Suprapubic skin (tissue), 4 donors: ENCODE results near the gene ALCAM. TPM values are rescaled to one million over a fixed set of nuclear protein-coding genes. Genes with fewer than 3 reads are reported as not detected.
"Not testable (repeated sequence)": the region's sequence is repeated elsewhere in the genome, so short reads cannot be mapped to it uniquely, and the experiment has no call there.

Source experiments
- DNase-seq, 2 donors: peaks; one replicate each; pipeline ENCODE4 v3.0.0-alpha.2; 2019; ENCODE audit warnings: low spot score in 2 of 2
- H3K27ac ChIP-seq: fragments of 200-600 bp; sonication (generic); one replicate; pipeline ENCODE4 v1.5.1; 2019
- H3K27me3 ChIP-seq: fragments of 200-600 bp; sonication (generic); one replicate; pipeline ENCODE4 v1.5.1; 2019
- H3K36me3 ChIP-seq: fragments of 200-600 bp; sonication (generic); one replicate; pipeline ENCODE4 v1.5.1; 2019
- H3K4me1 ChIP-seq: fragments of 200-600 bp; sonication (generic); one replicate; pipeline ENCODE4 v1.5.1; 2019
- H3K4me3 ChIP-seq: fragments of 200-600 bp; sonication (generic); one replicate; pipeline ENCODE4 v1.5.1; 2019; ENCODE audit warnings: mild to moderate bottlenecking
- H3K9me3 ChIP-seq: fragments of 200-600 bp; sonication (generic); one replicate; pipeline ENCODE4 v1.5.1; 2019
- EP300 ChIP-seq: sonication (generic); formaldehyde crosslinking; IDR thresholded peaks from one replicate; pipeline ENCODE4 v1.6.1; 2017; ENCODE audit warnings: antibody characterized with exemption
- POLR2A ChIP-seq, 2 donors: fragments of 450-650 bp; IDR thresholded peaks; one replicate each; pipeline ENCODE4 v1.6.1; 2017; ENCODE audit warnings: antibody characterized with exemption in 2 of 2, mild to moderate bottlenecking in 2 of 2, moderate library complexity in 2 of 2
- POLR2AphosphoS5 ChIP-seq, 3 donors: sonication (generic); formaldehyde crosslinking; IDR thresholded peaks; one replicate each; pipeline ENCODE4 v1.6.1; 2017; ENCODE audit warnings: antibody characterized with exemption in 3 of 3
- WGBS: methylation state at CpG from one replicate; pipeline ENCODE4 v1.1.5; 2018; 5-methylcytosine and 5-hydroxymethylcytosine counted together
- total RNA-seq, 4 donors: library from RNA; depleted of rRNA; stranded (reverse); fragments of >200 nt; gene quantifications; one replicate each; pipeline ENCODE4 v1.1.0, GENCODE V29; 2016
- TF ChIP-seq, protein P1 (sequence below), 2 donors: fragments of 200-600 bp in 1 of 2; fragments of 450-650 bp in 1 of 2; sonication (generic) in 1 of 2; IDR thresholded peaks; one replicate each; pipeline ENCODE4 v1.5.1; 2016 to 2019; ENCODE audit warnings: antibody characterized with exemption in 2 of 2, mild to moderate bottlenecking in 1 of 2, moderate library complexity in 1 of 2

Gene ALCAM
- total RNA-seq, 4 donors from 2014 or later, result 27.6 to 65.5 (median 42.1) TPM

DNA sequence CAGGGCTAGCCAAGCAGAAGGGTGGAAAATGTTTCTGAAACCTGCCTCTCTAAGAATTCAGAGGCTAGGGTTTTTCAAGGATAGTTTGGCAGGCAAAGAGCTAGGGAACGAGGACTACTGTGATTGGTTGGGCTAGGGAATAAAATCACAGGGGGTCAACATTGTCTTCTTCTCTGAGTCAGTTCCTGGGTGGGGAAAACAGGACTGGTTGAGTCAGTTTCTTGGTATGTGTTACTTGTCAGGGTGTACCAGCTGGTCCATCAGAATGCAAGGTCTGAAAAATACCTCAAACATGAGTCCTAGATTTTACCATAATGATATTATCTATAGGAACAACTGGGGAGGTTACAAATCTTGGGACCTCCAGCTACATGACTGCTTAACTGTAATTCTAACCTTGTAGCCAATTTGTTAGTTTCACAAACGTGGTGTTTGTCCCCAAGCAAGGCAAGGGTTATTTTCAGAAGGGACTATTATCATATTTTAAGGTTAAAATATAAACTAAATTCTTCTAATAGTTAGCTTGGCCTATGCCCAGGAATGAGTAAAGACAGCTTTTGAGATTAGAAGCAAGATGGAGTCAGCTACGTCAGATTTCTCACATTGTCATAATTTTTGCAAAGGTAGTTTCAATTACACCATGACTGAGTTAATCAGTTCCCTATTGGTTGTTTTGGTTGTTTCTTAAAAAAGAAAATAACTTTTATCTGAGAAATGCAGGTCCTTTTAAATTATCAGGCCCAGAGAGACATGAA is 231.5 kb downstream of the ALCAM start:
- no peaks in the 10 kb centered on the region for H3K9me3 ChIP-seq
- TF ChIP-seq, protein P1, sequence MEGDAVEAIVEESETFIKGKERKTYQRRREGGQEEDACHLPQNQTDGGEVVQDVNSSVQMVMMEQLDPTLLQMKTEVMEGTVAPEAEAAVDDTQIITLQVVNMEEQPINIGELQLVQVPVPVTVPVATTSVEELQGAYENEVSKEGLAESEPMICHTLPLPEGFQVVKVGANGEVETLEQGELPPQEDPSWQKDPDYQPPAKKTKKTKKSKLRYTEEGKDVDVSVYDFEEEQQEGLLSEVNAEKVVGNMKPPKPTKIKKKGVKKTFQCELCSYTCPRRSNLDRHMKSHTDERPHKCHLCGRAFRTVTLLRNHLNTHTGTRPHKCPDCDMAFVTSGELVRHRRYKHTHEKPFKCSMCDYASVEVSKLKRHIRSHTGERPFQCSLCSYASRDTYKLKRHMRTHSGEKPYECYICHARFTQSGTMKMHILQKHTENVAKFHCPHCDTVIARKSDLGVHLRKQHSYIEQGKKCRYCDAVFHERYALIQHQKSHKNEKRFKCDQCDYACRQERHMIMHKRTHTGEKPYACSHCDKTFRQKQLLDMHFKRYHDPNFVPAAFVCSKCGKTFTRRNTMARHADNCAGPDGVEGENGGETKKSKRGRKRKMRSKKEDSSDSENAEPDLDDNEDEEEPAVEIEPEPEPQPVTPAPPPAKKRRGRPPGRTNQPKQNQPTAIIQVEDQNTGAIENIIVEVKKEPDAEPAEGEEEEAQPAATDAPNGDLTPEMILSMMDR (IDR thresholded peaks at IDR 0.05), result no peak
- 72% methylated on average over 3 of the region's 3 CpGs for WGBS
- H3K4me3 ChIP-seq, result no peak overlapping the region
- no peak overlapping the region for H3K27ac ChIP-seq
- H3K36me3 ChIP-seq, result no peaks in the 10 kb centered on the region
- DNase-seq, result no peak
- H3K4me1 ChIP-seq, result no peaks in the 10 kb centered on the region
- no peaks in the 10 kb centered on the region for H3K27me3 ChIP-seq

DNA sequence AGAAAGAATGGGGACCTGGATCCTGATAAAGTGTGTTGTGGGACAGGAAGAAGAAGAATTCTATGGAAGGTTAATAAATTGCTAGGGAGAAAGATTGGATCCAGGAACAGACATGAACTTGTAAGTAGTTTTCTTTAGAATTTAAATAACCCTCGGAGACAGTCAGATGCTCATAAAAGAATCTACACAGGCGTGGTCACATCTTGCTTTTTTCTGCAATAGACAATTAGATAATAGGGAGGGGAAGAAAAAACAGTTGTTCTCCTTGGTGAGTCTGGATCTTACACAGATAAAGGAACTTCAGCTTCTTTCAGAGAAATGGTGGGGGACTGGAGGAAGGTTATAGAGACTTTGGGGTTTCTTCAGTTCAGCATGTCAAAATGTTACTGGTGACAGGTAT is 232.6 kb downstream of the ALCAM start:
- no peak overlapping the region for H3K27ac ChIP-seq
- TF ChIP-seq POLR2A (IDR thresholded peaks at IDR 0.05), result no peak
- TF ChIP-seq, protein P1 (IDR thresholded peaks at IDR 0.05), result no peak
- no peak for TF ChIP-seq EP300
- TF ChIP-seq POLR2AphosphoS5 (IDR thresholded peaks at IDR 0.05), result no peak
- no peaks in the 10 kb centered on the region for H3K4me1 ChIP-seq
- H3K9me3 ChIP-seq, result no peaks in the 10 kb centered on the region
- no peak for DNase-seq
- no peaks in the 10 kb centered on the region for H3K36me3 ChIP-seq
- H3K4me3 ChIP-seq, result no peak overlapping the region
- WGBS, result 76% methylated on average over 2 of the region's 2 CpGs
- no peaks in the 10 kb centered on the region for H3K27me3 ChIP-seq

DNA sequence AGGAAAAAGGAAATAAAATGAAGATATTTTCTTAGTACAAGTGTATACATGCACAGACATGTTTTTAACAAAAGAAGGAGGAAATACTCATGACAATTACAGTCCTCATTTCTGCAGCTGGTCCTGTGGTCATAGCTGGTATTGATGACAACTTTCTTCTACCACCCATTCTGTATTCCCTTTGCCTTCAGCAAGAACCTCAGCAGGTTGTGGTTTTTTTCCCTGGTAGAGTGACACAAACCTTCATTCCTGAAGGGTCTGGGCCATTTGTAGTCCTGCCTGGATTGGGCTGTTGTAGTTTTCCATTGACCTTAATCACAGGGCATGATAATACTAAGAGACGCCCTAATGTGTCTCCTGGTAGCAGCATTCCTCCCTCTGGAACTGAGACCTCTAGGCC is 235.0 kb downstream of the ALCAM start:
- not testable (repeated sequence) for H3K36me3 ChIP-seq, H3K9me3 ChIP-seq, DNase-seq, H3K4me3 ChIP-seq, H3K27ac ChIP-seq, H3K4me1 ChIP-seq, H3K27me3 ChIP-seq
- WGBS, result 100% methylated on average over 1 of the region's 1 CpG

DNA sequence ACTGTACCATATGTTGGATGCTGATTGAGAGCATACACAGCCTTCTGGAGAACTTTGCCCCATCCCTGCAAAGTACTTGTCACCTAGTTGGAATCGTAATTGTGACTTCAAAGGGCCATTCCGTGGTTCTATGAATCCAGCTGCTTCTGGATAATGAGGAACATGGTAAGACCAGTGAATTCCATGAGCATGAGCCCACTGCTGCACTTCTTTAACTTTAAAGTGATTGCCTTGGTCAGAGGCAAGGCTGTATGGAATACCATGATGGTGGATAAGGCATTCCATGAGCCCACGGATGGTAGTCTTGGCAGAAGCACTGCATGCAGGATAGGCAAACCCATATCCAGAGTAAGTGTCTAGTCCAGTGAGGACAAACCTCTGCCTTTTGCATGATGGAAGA is 235.6 kb downstream of the ALCAM start:
- H3K4me1 ChIP-seq, H3K9me3 ChIP-seq, H3K27ac ChIP-seq, H3K36me3 ChIP-seq, H3K4me3 ChIP-seq, DNase-seq, H3K27me3 ChIP-seq: not testable (repeated sequence)
- WGBS, result 91% methylated on average over 3 of the region's 3 CpGs

DNA sequence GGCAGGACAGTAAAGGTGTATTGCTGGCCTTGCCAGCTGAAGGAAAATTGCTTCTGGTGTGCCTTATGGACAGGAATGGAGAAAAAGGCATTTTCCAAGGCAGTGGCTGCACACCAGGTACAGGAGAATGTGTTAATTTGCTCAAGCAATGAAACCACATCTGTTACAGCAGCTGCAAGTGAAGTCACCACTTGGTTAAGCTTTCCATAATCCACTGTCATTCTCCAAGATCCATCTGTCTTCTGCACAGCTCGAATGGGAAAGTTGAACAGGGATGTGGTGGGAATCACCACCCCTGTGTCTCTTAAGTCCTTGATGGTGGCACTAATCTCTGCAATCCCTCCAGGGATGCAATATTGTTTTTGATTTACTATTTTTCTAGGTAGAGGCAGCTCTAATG is 236.8 kb downstream of the ALCAM start:
- DNase-seq, H3K27ac ChIP-seq, H3K36me3 ChIP-seq, H3K4me1 ChIP-seq, H3K27me3 ChIP-seq, H3K4me3 ChIP-seq, H3K9me3 ChIP-seq: not testable (repeated sequence)
- 59% methylated on average over 1 of the region's 1 CpG for WGBS

DNA sequence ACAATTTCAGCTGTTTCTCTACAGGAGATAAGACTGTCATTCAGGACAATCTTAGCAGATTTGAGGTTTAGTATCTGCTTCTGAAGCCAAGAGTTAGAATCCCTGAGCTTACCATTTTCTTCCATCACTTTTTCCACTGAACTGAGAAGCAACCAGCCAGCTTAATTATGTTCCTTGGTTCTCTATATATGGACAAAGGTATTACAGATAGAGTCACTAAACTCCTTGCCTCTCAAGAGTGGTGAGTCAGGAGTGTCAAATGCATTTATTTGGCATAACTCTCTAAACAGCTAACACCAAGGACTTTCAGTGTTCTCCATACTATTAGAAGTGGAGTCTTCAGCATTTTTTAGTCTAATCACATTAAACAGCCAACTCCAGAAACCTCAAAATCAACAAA is 239.3 kb downstream of the ALCAM start:
- H3K36me3 ChIP-seq, result no peaks in the 10 kb centered on the region
- TF ChIP-seq, protein P1 (IDR thresholded peaks at IDR 0.05), result no peak
- TF ChIP-seq POLR2AphosphoS5 (IDR thresholded peaks at IDR 0.05), result no peak
- no peak for TF ChIP-seq POLR2A (IDR thresholded peaks at IDR 0.05)
- no peak for TF ChIP-seq EP300
- H3K4me1 ChIP-seq, result no peaks in the 10 kb centered on the region
- H3K9me3 ChIP-seq, result no peaks in the 10 kb centered on the region
- no peak overlapping the region for H3K4me3 ChIP-seq
- DNase-seq, result no peak
- H3K27me3 ChIP-seq, result no peaks in the 10 kb centered on the region
- H3K27ac ChIP-seq, result no peak overlapping the region

DNA sequence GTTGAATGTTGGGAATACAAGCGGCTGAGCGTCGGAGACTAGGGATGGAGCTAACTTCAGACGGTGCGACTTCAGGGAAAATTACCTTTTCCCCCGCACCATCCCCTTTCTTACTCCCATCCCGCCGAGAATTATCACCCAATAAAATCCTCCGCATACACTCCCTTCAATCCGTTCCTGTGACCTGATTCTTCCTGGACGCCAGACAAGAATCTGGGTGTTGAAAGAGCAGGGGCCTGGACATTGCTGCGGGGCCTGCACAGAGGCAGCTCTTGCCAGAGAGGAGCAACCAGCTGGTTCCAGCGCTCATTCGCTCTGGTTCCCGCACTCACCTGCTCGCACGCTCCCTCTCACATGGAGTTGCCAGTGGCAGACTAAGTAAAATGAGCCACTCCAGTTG is 241.9 kb downstream of the ALCAM start:
- DNase-seq, result no peak
- Histone ChIP-seq H3K4me3 (no peak overlapping the region), H3K27ac (no peak overlapping the region), H3K9me3 (no peaks in the 10 kb centered on the region), H3K27me3 (no peaks in the 10 kb centered on the region), H3K36me3 (no peaks in the 10 kb centered on the region), H3K4me1 (no peaks in the 10 kb centered on the region)
- TF ChIP-seq, protein P1 (IDR thresholded peaks at IDR 0.05), result no peak
- 86% methylated on average over 17 of the region's 17 CpGs for WGBS
